K562 (cell line): ENCODE data around the gene CLSTN2. TPM values are rescaled to one million over a fixed set of nuclear protein-coding genes. Genes with fewer than 3 reads are reported as not detected.

Source experiments
- ATAC-seq: fragments of 200-7000 bp; cut with Tn5 transposase; 3 replicates; pipeline ENCODE4 v1.9.1; 2020; ENCODE audit warnings: moderate library complexity
- BruUV-seq: library from RNA; stranded (reverse); fragments of 400-500 nt; replicated peaks from 2 replicates; lab custom pipeline; 2021; lab: Mats Ljungman, UMichigan
- CTCF ChIA-PET: fragments of 300-600 bp; formaldehyde crosslinking; extraction: SDS; loops from one replicate; lab custom pipeline; 2021; ENCODE audit warnings: low intra/inter-chr PET ratio; lab: Yijun Ruan, JAX
- POLR2A ChIA-PET: fragments of 300-600, 350-650 bp; sonication (Branson Sonifier 250); formaldehyde crosslinking; extraction: SDS; loops from one replicate; lab custom pipeline; 2021; ENCODE audit warnings: antibody characterized with exemption, inconsistent platforms; lab: Yijun Ruan, JAX
- DNase-seq, 4 experiments: peaks; one replicate each; pipeline versions ENCODE4 v3.0.0 to v3.0.0-alpha.2; 2011 to 2018; ENCODE audit warnings: low spot score in 3 of 4, mixed read lengths in 3 of 4; ENCODE audit errors: extremely low read depth in 1 of 4
- FAIRE-seq: peaks from 2 replicates; lab custom pipeline; 2011; peaks lifted over from hg19 to GRCh38; lab: Jason Lieb, UNC
- H2AFZ ChIP-seq: 2 replicates; pipeline ENCODE4 v1.6.0; 2011; ENCODE audit warnings: low read depth, low read length, control low read depth, inconsistent platforms
- H3K27ac ChIP-seq: fragments of 200-600 bp; 3 replicates; pipeline ENCODE4 v1.8.0; 2011; ENCODE audit warnings: low read depth, mild to moderate bottlenecking, control low read depth, inconsistent platforms, low read length, moderate library complexity, mixed read lengths; ENCODE audit errors: extremely low read depth
- H3K27me3 ChIP-seq, 2 experiments: fragments of 300-600 bp in 1 of 2; 2 replicates in 1 of 2; 3 replicates in 1 of 2; pipeline versions ENCODE4 v1.6.0 to v1.8.0; 2011; ENCODE audit warnings: inconsistent platforms in 2 of 2, low read length in 2 of 2, mild to moderate bottlenecking in 1 of 2, mixed read lengths in 1 of 2, moderate library complexity in 1 of 2; ENCODE audit not compliant: control insufficient read depth in 2 of 2, insufficient read depth in 2 of 2
- H3K36me3 ChIP-seq: fragments of 300-600 bp; 3 replicates; pipeline ENCODE4 v1.8.0; 2011; ENCODE audit warnings: mild to moderate bottlenecking, low read length, inconsistent platforms; ENCODE audit not compliant: control insufficient read depth, insufficient read depth
- H3K4me1 ChIP-seq, 2 experiments: fragments of 200-600 bp in 1 of 2; replicated peaks in 1 of 2; 2 replicates in 1 of 2; 3 replicates in 1 of 2; pipeline versions ENCODE4 v1.5.1 to v1.8.0; 2011; ENCODE audit warnings: inconsistent platforms in 2 of 2, low read length in 2 of 2, mild to moderate bottlenecking in 1 of 2, mixed read lengths in 1 of 2, moderate library complexity in 1 of 2; ENCODE audit not compliant: control insufficient read depth in 2 of 2, insufficient read depth in 2 of 2
- H3K4me2 ChIP-seq: 2 replicates; pipeline ENCODE4 v1.6.1; 2011; ENCODE audit warnings: low read length, control low read depth, inconsistent platforms, mixed read lengths; ENCODE audit not compliant: insufficient read depth
- H3K4me3 ChIP-seq: fragments of 200-600 bp; sonication (generic), shearing (Covaris generic); 2 replicates; pipeline ENCODE4 v1.5.1; 2016; ENCODE audit warnings: control low read depth, inconsistent platforms
- H3K79me2 ChIP-seq: fragments of 200-600 bp; 3 replicates; pipeline ENCODE4 v1.8.0; 2011; ENCODE audit warnings: low read length, inconsistent platforms; ENCODE audit not compliant: control insufficient read depth, insufficient read depth
- H3K9ac ChIP-seq, 2 experiments: 2 replicates each; pipeline versions ENCODE4 v1.6.0 to v1.6.1; 2011; ENCODE audit warnings: low read depth in 2 of 2, low read length in 2 of 2, control low read depth in 1 of 2, inconsistent platforms in 1 of 2, mild to moderate bottlenecking in 1 of 2, mixed read lengths in 1 of 2; ENCODE audit not compliant: insufficient read depth in 1 of 2
- H3K9me1 ChIP-seq: one replicate; pipeline ENCODE4 v1.6.0; 2011; ENCODE audit warnings: inconsistent platforms, mild to moderate bottlenecking, low read length, moderate library complexity; ENCODE audit not compliant: control insufficient read depth, insufficient read depth
- H3K9me3 ChIP-seq: replicated peaks from 2 replicates; pipeline ENCODE4 v1.5.1; 2011; ENCODE audit warnings: low read depth, low read length, inconsistent platforms; ENCODE audit not compliant: control insufficient read depth, insufficient read depth
- H4K20me1 ChIP-seq: replicated peaks from 2 replicates; pipeline ENCODE4 v1.6.1; 2011; ENCODE audit warnings: low read length, inconsistent platforms, mixed read lengths; ENCODE audit not compliant: control insufficient read depth, insufficient read depth
- AFF1 ChIP-seq, 2 experiments: fragments of 450-650 bp; IDR thresholded peaks; 2 replicates each; pipeline ENCODE4 v1.6.1; 2018; ENCODE audit warnings: mild to moderate bottlenecking in 2 of 2, low read depth in 1 of 2; ENCODE audit not compliant: partially characterized antibody in 2 of 2
- ATF1 ChIP-seq, 2 experiments: fragments of 450-650 bp in 1 of 2; IDR thresholded peaks; 2 replicates each; pipeline ENCODE4 v1.6.1; 2016; ENCODE audit warnings: missing compliant biosample characterization in 1 of 2, missing genetic modification characterization in 1 of 2
- ATF3 ChIP-seq, 2 experiments: fragments of 450-650 bp in 1 of 2; sonication (generic) in 1 of 2; formaldehyde crosslinking in 1 of 2; IDR thresholded peaks in 1 of 2; conservative IDR thresholded peaks in 1 of 2; 2 replicates each; pipeline versions ENCODE4 v1.6.1 to v1.8.1; 2016 to 2023; ENCODE audit warnings: mild to moderate bottlenecking in 2 of 2, moderate library complexity in 2 of 2, inconsistent platforms in 1 of 2, missing genetic modification reagents in 1 of 2
- DACH1 ChIP-seq: fragments of 450-650 bp; IDR thresholded peaks from 2 replicates; pipeline ENCODE4 v1.6.1; 2018; ENCODE audit not compliant: partially characterized antibody
- FOSL1 ChIP-seq: fragments of 200-800 bp; sonication (Bioruptor generic); conservative IDR thresholded peaks from 2 replicates; pipeline ENCODE4 v1.6.1; 2016; ENCODE audit warnings: missing genetic modification characterization, missing compliant biosample characterization
- JUND ChIP-seq, 2 experiments: IDR thresholded peaks; 2 replicates in 1 of 2; 3 replicates in 1 of 2; pipeline ENCODE4 v1.6.1; 2011; ENCODE audit warnings: borderline replicate concordance in 2 of 2, low read depth in 2 of 2, low read length in 2 of 2, improper control_type of control experiment in 1 of 2, missing biosample characterization in 1 of 2, missing genetic modification characterization in 1 of 2, missing genetic modification reagents in 1 of 2
- ZNF12 ChIP-seq: sonication (generic); formaldehyde crosslinking; IDR thresholded peaks from 2 replicates; pipeline ENCODE4 v1.4.0; 2020; ENCODE audit warnings: mild to moderate bottlenecking, missing genetic modification reagents
- ZNF444 ChIP-seq: fragments of 250-450 bp; sonication (Bioruptor Pico); IDR thresholded peaks from 2 replicates; pipeline ENCODE4 v1.4.0; 2020; ENCODE audit warnings: mild to moderate bottlenecking, moderate library complexity
- WGBS: fragments of 100-300 bp; shearing (Covaris generic); methylation state at CpG from one replicate; pipeline ENCODE4 v1.1.6; 2016; ENCODE audit warnings: low coverage, mixed read lengths; ENCODE audit not compliant: insufficient coverage; ENCODE audit errors: missing lambda C conversion rate; 5-methylcytosine and 5-hydroxymethylcytosine counted together
- in situ Hi-C: fragments of 300-500 bp; cut with MboI; formaldehyde crosslinking; loops from 4 replicates; pipeline ENCODE4 v1.15.0; 2018; ENCODE audit warnings: inconsistent platforms, mixed read lengths
- intact Hi-C: fragments of 100-400 bp; cut with micrococcal nuclease; formaldehyde crosslinking; loops from 2 replicates; pipeline ENCODE4 v1.14.2; 2022
- polyA plus RNA-seq, 8 experiments: library from polyadenylated mRNA; depleted of rRNA in 4 of 8; stranded (reverse) in 5 of 8; unstranded in 3 of 8; fragments of >200 nt; fragmentation: Nextera tagmentation in 2 of 8; fragmentation: Illumina TruSeq in 1 of 8; extraction: Ambion mirVana in 2 of 8; extraction: Trizol in 1 of 8; gene quantifications; 2 replicates each; pipeline versions ENCODE4 v1.2.1 to v1.2.3, GENCODE V29; 2011 to 2014; ENCODE audit warnings: inconsistent platforms in 1 of 8, missing spikeins in 1 of 8
- total RNA-seq, 7 experiments: library from RNA; depleted of rRNA in 6 of 7; stranded (reverse); fragments of >200 nt in 6 of 7; fragmentation: Illumina TruSeq in 2 of 7; extraction: Trizol in 2 of 7; gene quantifications; 2 replicates each; pipeline versions ENCODE4 v1.2.1 to v1.2.3, GENCODE V29; 2011 to 2021; ENCODE audit warnings: low replicate concordance in 1 of 7

Gene CLSTN2
- total and polyA plus RNA-seq, 9 of the 15 experiments (the other 6 are each of a cell fraction or from before 2014, with no cell fraction given): 0.02 to 0.04 (median 0.04) TPM; not detected in 6

DNA sequence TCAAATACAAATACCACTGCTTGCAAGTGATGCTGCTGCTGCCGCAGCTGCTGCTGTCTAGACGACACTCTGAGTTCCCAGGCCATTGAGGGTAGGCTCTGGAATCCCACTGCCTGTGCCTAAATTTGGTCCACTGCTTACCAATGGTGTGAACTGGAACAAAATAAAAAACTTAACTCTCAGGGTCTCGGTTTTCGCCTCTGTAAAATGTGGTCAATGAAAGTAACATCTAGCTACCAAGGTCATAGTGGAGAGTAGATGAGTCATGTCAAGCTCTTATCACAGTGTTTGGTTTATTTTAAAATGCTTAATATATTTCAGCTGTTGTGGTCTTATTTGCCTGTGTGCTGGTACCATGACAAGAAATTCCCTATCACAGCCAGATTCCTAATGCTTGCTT lies 299.3 kb downstream of the CLSTN2 start:
- Histone ChIP-seq H4K20me1 (no peaks in the 10 kb centered on the region), H3K4me1 (no peaks in the 10 kb centered on the region; a peak in 1 of 5 replicates), H3K9me3 (no peaks in the 10 kb centered on the region), H3K9ac (no peak overlapping the region), H3K4me3 (no peak overlapping the region), H3K27ac (no peak overlapping the region), H3K79me2 (no peaks in the 10 kb centered on the region), H3K4me2 (no peak overlapping the region), H2AFZ (no peak overlapping the region), H3K9me1 (no peaks in the 10 kb centered on the region), H3K36me3 (no peaks in the 10 kb centered on the region), H3K27me3 (no peaks in the 10 kb centered on the region)
- 0% methylated on average over 4 of the region's 4 CpGs for WGBS
- ATAC-seq: no peak
- in situ Hi-C loops: no loop called here
- no peak for FAIRE-seq
- peak; percentile 53; the same call in 1 of the 2 replicates for TF ChIP-seq FOSL1 (tag)
- 0 out of 2 replicates have a peak, but pooled peaks have one; percentile 6 for TF ChIP-seq JUND (IDR thresholded peaks at IDR 0.05; ENCODE audit: borderline replicate concordance, low read depth, low read length)
- TF ChIP-seq JUND (tag; IDR thresholded peaks at IDR 0.05; ENCODE audit: borderline replicate concordance, low read depth, low read length): no peak
- no peak for TF ChIP-seq ZNF444 (CRISPR knock-in tag)
- no peak for DNase-seq
- ChIA-PET POLR2A (no interaction called here), CTCF (no interaction called here)
- intact Hi-C loops: no loop called here
- no TSS peak for BruUV-seq

- no peaks in the 10 kb centered on the region for H3K9me3 ChIP-seq
- DNase-seq: no peak
- no TSS peak for BruUV-seq
- no peak for FAIRE-seq
- H3K27me3 ChIP-seq: no peaks in the 10 kb centered on the region
- intact Hi-C loops: no loop called here
- no peaks in the 10 kb centered on the region; a peak in 1 of 5 replicates for H3K4me1 ChIP-seq
- CTCF ChIA-PET: no interaction called here
- H2AFZ ChIP-seq: peak overlapping the region; percentile 51; the same call in 1 of the 2 replicates
- 3% methylated on average over 5 of the region's 5 CpGs for WGBS
- in situ Hi-C loops: no loop called here
- H3K36me3 ChIP-seq: no peaks in the 10 kb centered on the region
- H3K27ac ChIP-seq: no peak overlapping the region
- no peak overlapping the region for H3K9ac ChIP-seq
- no peak overlapping the region for H3K4me3 ChIP-seq
- H3K9me1 ChIP-seq: no peaks in the 10 kb centered on the region
- peak; percentile 59; the same call in 2 of the 3 replicates for ATAC-seq
- no peak overlapping the region for H3K4me2 ChIP-seq
- POLR2A ChIA-PET: interaction anchor here (0.6 kb wide), 1 partner anchor 32 kb away, joined by 3 read pairs; no protein-coding TSS in a partner anchor
- no peaks in the 10 kb centered on the region for H4K20me1 ChIP-seq
- H3K79me2 ChIP-seq: no peaks in the 10 kb centered on the region
- peak in 1 of 2 experiments; percentile 50 for TF ChIP-seq AFF1 (IDR thresholded peaks at IDR 0.05; ENCODE audit: low read depth in 1 of 2, partially characterized antibody in 2 of 2)
- TF ChIP-seq ZNF12 (CRISPR knock-in tag): no peak
- TF ChIP-seq ATF1 (CRISPR knock-in tag; IDR thresholded peaks at IDR 0.05): no peak
- TF ChIP-seq ATF1 (tag; IDR thresholded peaks at IDR 0.05): 0 out of 2 replicates have a peak, but pooled peaks have one; percentile 23
- TF ChIP-seq DACH1: peak; percentile 36
- peak; percentile 70 for TF ChIP-seq ATF3 (IDR thresholded peaks at IDR 0.05)
- no peak for TF ChIP-seq ATF3 (CRISPR knock-in tag; conservative IDR thresholded peaks at IDR 0.05)
Observed at GRCh38 chr3:140236836-140237501, 302.0 kb downstream of the CLSTN2 start.
